Panc1 (cell line): ENCODE measurements around the gene KMO. TPM values are rescaled to one million over a fixed set of nuclear protein-coding genes. Genes with fewer than 3 reads are reported as not detected.

ENCODE experiments used
- ATAC-seq: fragments of 200-7000 bp; cut with Tn5 transposase; 2 replicates; pipeline ENCODE4 v1.9.1; 2020; ENCODE audit warnings: mild to moderate bottlenecking, moderate library complexity
- BruUV-seq: library from RNA; stranded (reverse); fragments of 400-500 nt; replicated peaks from 2 replicates; lab custom pipeline; 2021; lab: Mats Ljungman, UMichigan
- CTCF ChIA-PET: fragments of 300-600 bp; sonication (Branson Sonifier 250); formaldehyde crosslinking; loops from one replicate; lab custom pipeline; 2022; ENCODE audit warnings: antibody characterized with exemption; lab: Charles Lee
- POLR2A ChIA-PET: fragments of 300-600 bp; sonication (Branson Sonifier 250); formaldehyde crosslinking; loops from one replicate; lab custom pipeline; 2022; ENCODE audit warnings: antibody characterized with exemption; lab: Charles Lee
- DNase-seq: peaks from one replicate; pipeline ENCODE4 v3.0.0-alpha.2; 2010; ENCODE audit warnings: low read depth, low spot score
- H3K27ac ChIP-seq: 2 replicates; pipeline ENCODE4 v1.5.1; 2011; ENCODE audit warnings: mild to moderate bottlenecking, low read length, inconsistent platforms
- H3K27me3 ChIP-seq: fragments of 200-500 bp; sonication (Bioruptor generic); 2 replicates; pipeline ENCODE4 v1.6.0; 2014; ENCODE audit warnings: low read length, inconsistent platforms; ENCODE audit not compliant: control insufficient read depth, insufficient read depth
- H3K36me3 ChIP-seq: fragments of 200-500 bp; sonication (Bioruptor generic); 2 replicates; pipeline ENCODE4 v1.5.1; 2014; ENCODE audit warnings: inconsistent platforms, mild to moderate bottlenecking, low read length, moderate library complexity; ENCODE audit not compliant: control insufficient read depth, insufficient read depth
- H3K4me1 ChIP-seq: 2 replicates; pipeline ENCODE4 v1.5.1; 2011; ENCODE audit warnings: inconsistent platforms, mild to moderate bottlenecking, low read length, moderate library complexity; ENCODE audit not compliant: control insufficient read depth, insufficient read depth
- H3K4me3 ChIP-seq, 2 experiments: 2 replicates each; pipeline ENCODE4 v1.5.1; 2011 to 2012; ENCODE audit warnings: low read depth in 2 of 2, low read length in 2 of 2, mild to moderate bottlenecking in 2 of 2, inconsistent platforms in 1 of 2, moderate library complexity in 1 of 2
- H3K9me3 ChIP-seq: fragments of 200-500 bp; sonication (Bioruptor generic); 2 replicates; pipeline ENCODE4 v1.5.1; 2014; ENCODE audit warnings: low read depth, mild to moderate bottlenecking, inconsistent platforms, low read length, moderate library complexity; ENCODE audit not compliant: control insufficient read depth, insufficient read depth
- CTCF ChIP-seq: fragments of 450-650 bp; IDR thresholded peaks from 2 replicates; pipeline ENCODE4 v1.5.1; 2017; ENCODE audit warnings: mild to moderate bottlenecking
- POLR2AphosphoS5 ChIP-seq: IDR thresholded peaks from 2 replicates; pipeline ENCODE4 v1.6.1; 2012; ENCODE audit warnings: mild to moderate bottlenecking, low read depth, low read length, moderate library complexity
- REST ChIP-seq, 2 experiments: IDR thresholded peaks; 2 replicates each; pipeline ENCODE4 v1.6.1; 2011 to 2012; ENCODE audit warnings: low read depth in 2 of 2, control low read depth in 1 of 2, low read length in 1 of 2, mild to moderate bottlenecking in 1 of 2, moderate library complexity in 1 of 2; ENCODE audit not compliant: insufficient read depth in 1 of 2
- SIN3A ChIP-seq: IDR thresholded peaks from 2 replicates; pipeline ENCODE4 v1.6.1; 2012; ENCODE audit warnings: low read depth, mild to moderate bottlenecking, low read length, moderate library complexity, borderline replicate concordance; ENCODE audit not compliant: insufficient read depth
- TCF7L2 ChIP-seq: IDR thresholded peaks from 2 replicates; pipeline ENCODE4 v1.6.1; 2011; ENCODE audit warnings: mild to moderate bottlenecking, low read depth, low read length, inconsistent platforms
- in situ Hi-C: cut with HindIII; loops from 2 replicates; pipeline ENCODE4 v1.10.0; 2016; ENCODE audit warnings: low sequenced_read_pairs, low pct_unique_long_range_greater_than_20kb
- intact Hi-C: fragments of 100-400 bp; cut with micrococcal nuclease; formaldehyde crosslinking; loops from one replicate; pipeline ENCODE4 v1.10.0; 2022; ENCODE audit not compliant: unreplicated experiment
- total RNA-seq: library from RNA; stranded (reverse); gene quantifications from one replicate; pipeline ENCODE4 v1.2.1, GENCODE V29; 2021; ENCODE audit not compliant: unreplicated experiment

The KMO gene
- total RNA-seq, 1 experiment from 2014 or later = 1.8 TPM

- H3K27ac ChIP-seq = no peak overlapping the region
- ChIA-PET CTCF (no interaction called here), POLR2A (no interaction called here)
- ATAC-seq (no peak), DNase-seq (no peak)
- H3K9me3 ChIP-seq = no peaks in the 10 kb centered on the region
- H3K4me3 ChIP-seq = no peak overlapping the region
- no TSS peak for BruUV-seq
- in situ Hi-C loops = loop anchor here (10.0 kb wide), 1 partner anchor 90 kb away; no protein-coding TSS in a partner anchor
- H3K36me3 ChIP-seq = no peaks in the 10 kb centered on the region
- TF ChIP-seq CTCF (no peak), SIN3A (no peak), POLR2AphosphoS5 (no peak), TCF7L2 (no peak), REST (IDR thresholded peaks at IDR 0.05; ENCODE audit: insufficient read depth in 1 of 2, low read depth in 2 of 2, low read length in 1 of 2) (no peak)
- no peaks in the 10 kb centered on the region for H3K27me3 ChIP-seq
- H3K4me1 ChIP-seq = peaks cover 3% of the 10 kb centered on the region; the same call in 1 of the 2 replicates
- intact Hi-C loops = no loop called here
These were observed 7.2 kb upstream of the KMO start for GRCh38 chr1:241525026-241525425.

GRCh38 chr1:241527146-241527545 lies 5.0 kb upstream of the KMO start:
- Histone ChIP-seq H3K9me3 (no peaks in the 10 kb centered on the region), H3K27me3 (no peaks in the 10 kb centered on the region), H3K4me3 (no peak overlapping the region), H3K36me3 (no peaks in the 10 kb centered on the region), H3K27ac (no peak overlapping the region), H3K4me1 (peaks cover 2% of the 10 kb centered on the region; the same call in 1 of the 2 replicates)
- ChIA-PET POLR2A (no interaction called here), CTCF (interaction anchor here (0.6 kb wide), 1 partner anchor 103 kb away, joined by 3 read pairs; no protein-coding TSS in a partner anchor)
- TF ChIP-seq POLR2AphosphoS5 (no peak), TCF7L2 (no peak), REST (IDR thresholded peaks at IDR 0.05; ENCODE audit: insufficient read depth in 1 of 2, low read depth in 2 of 2, low read length in 1 of 2) (no peak), SIN3A (no peak), CTCF (no peak)
- no TSS peak for BruUV-seq
- no peak for DNase-seq
- no peak for ATAC-seq
- in situ Hi-C loops = loop anchor here (10.0 kb wide), 1 partner anchor 88 kb away; no protein-coding TSS in a partner anchor
- intact Hi-C loops = no loop called here
